GM12874 (cell line): ENCODE measurements around the gene PAXX.

ENCODE experiments used
- TF ChIP-seq, protein P1 (sequence below): IDR thresholded peaks from 2 replicates; pipeline ENCODE4 v1.5.1; 2011; ENCODE audit warnings: low read depth, mild to moderate bottlenecking, control low read depth, low read length, moderate library complexity; ENCODE audit not compliant: insufficient read depth

The PAXX gene

DNA sequence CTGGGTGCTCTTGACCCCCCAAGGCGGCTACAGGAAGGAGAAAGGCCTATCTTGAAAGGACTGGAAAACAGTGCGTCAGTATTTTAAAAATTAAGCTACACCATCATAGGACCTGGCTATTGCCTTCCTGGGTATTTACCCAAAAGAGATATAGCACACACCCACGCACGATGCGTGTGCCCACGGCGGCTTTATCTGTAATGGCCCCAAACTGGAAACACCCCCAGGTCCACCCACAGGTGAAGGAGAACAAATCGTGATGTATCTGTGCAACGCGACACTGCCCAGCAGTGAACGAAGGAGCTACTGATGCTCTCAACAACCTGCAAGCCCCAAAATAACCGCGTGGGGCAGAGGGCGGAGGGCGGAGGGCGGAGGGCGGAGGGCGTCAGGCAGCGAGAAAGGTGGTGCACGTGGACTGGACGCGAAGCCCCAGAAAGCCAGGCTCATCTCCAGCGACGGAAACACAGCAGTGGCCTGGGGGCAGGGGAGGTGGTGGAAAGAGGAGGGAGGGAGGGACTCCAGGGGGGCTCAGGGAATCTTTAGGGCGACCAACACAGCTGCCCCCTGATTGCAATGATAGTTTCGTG is 27.3 kb upstream of the PAXX start:
- TF ChIP-seq, protein P1, sequence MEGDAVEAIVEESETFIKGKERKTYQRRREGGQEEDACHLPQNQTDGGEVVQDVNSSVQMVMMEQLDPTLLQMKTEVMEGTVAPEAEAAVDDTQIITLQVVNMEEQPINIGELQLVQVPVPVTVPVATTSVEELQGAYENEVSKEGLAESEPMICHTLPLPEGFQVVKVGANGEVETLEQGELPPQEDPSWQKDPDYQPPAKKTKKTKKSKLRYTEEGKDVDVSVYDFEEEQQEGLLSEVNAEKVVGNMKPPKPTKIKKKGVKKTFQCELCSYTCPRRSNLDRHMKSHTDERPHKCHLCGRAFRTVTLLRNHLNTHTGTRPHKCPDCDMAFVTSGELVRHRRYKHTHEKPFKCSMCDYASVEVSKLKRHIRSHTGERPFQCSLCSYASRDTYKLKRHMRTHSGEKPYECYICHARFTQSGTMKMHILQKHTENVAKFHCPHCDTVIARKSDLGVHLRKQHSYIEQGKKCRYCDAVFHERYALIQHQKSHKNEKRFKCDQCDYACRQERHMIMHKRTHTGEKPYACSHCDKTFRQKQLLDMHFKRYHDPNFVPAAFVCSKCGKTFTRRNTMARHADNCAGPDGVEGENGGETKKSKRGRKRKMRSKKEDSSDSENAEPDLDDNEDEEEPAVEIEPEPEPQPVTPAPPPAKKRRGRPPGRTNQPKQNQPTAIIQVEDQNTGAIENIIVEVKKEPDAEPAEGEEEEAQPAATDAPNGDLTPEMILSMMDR = no peak

DNA sequence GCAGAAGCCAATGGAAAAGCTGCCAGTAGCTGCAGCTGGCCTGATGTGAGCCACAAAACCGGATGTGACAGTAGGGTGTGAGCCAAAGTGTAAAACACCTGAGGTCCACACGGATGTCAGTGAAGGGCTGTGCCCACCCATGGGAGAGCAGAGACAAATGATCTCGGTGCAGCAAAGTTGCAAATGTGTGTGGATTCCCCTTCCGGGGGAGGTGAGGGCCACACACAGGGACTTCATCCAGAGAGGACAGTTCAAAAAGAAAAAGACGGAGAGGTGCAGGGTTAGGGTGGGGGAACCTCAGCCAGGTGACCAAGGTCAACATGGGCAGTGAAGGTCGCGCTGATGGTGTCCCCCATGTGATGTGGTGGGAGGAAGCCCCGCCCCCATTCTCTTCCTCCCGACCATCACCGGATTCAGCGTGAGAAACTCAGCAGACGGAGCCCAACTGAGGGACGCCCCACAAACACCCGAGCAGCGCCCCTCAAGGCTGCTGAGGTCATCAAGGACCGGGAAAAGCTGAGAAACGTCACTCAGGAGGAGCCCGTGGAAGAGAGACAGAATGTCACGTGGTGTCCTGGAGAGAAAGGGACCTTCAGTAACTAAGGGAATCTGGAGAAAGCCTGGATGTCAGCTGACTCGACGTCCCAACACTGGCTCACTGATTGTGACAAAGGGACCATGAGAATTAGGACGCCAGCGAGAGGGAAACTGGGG is 26.3 kb upstream of the PAXX start:
- TF ChIP-seq, protein P1 = no peak

DNA sequence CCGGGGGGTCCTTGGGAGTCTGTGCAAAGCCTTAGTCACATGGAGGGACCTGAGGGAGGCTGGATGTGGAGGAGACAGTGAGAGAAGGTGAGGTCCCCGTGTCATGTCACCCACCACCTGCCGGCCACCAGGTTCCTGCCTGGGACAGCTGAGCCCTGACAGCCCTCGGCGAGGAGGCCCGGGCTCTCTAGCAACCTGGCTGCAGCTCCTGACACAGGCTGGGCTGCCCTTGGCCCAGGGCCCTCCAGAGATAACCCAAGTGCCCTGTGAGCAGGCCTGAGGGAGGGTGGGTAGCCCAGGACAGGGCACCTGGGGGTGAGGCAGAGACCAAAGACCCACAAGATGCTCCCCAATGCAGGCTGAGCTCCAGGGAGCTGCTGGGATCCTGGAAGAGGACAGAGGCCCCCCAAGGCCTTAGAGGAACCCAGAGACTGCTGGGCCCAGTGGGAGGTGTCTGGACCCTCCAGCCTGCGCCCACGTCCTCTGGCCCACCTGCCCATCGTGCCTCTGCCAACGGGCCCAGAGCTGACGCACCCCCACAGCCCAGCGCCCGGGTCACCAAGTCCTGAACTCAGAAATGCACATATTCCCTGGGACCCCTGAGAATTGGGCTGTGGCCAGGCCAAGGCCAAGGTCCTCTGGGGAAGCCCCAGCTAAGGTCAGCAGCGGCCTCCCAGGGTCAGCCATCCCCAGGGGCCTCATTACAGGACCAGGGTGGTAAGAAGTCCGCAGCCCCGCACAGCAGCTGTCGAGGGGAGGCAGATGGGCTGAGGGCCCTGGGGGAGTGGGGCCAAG is 23.7 kb upstream of the PAXX start:
- TF ChIP-seq, protein P1 = no peak

DNA sequence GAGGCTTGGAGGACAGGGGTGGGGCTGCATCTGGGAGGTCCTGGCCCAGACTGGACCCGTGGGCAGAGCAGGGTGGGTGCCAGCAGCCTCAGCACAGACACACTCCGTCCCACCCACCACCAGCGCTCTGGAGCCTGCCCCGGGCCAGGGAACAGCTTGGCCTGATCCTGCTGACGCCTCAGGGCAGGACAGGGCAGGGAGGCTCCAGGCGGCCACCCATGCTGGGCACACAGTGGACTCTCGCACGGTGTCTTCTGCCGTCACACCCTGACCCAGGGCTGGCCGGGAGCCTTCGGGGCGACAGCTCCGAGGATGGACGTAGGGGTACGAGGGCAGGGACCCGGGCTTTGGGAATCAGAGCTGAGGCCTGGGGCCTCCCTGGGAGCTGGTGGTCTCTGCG is 23.1 kb upstream of the PAXX start:
- TF ChIP-seq, protein P1 = no peak

DNA sequence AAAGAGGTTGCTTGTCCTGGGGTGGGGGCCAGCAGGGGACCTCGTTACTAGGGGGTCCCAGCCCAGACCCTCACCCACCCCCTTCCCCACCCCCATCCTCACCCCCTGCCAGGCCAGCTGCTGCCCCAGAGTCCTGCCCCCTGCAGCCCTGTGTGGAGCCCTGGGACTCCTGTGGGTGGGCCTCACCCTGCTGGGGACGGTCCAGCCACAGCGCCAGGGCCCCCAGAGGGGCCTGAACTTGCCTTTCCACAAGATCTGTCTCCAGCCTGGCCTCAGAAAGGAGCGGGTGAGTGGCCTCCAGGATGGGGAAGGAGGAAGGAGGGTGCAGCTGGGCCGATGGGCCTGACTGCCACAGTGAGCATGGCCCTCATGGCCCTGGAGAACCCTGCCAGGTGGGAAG is 22.4 kb upstream of the PAXX start:
- TF ChIP-seq, protein P1 = no peak

DNA sequence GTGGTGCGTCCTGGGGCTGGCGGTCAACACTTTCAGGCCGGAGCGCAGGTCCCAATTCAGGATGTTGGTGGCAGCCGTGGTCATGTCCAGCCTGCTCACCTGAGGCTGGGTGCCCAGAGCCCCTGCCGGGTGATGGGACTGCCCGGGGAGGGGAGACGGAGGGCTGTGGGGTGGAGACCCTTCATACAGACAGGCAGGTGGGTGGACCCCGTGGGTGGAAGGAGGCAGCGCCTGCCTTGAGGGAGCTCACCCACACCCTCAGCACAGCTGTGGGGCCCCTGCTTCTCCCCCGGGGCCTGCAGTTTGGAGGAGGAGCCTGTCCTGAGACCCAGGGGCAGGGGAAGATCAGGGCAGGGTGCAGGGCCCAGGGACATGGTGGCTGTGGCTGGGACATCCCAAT is 21.9 kb upstream of the PAXX start:
- TF ChIP-seq, protein P1 = no peak

DNA sequence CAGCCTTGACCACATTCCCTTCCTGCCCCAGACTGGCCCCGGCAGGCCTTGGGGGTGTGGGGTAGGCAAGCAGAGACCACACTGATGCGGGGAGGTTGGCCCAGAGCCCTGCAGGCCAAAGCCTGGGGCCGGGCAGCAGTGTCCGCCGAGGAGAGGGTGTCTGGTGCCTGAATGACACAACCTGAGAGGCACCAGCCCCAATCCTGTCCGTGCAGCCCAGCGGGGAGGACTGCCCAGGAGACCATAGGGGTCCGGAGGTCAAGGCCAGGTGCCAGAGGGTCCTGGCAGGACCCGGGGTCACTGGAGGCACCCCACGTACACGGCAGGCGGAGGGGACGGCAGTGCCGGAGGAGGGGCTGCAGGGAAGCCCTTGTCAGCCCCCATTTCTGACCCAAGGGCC is 20.5 kb upstream of the PAXX start:
- TF ChIP-seq, protein P1 = no peak
